Loucy (cell line): ENCODE results near the gene RSAD2.

Source experiments
- CTCF ChIP-seq: fragments of 200-600 bp; sonication (generic); conservative IDR thresholded peaks from 2 replicates; pipeline ENCODE4 v1.5.1; 2014; ENCODE audit warnings: mild to moderate bottlenecking, antibody characterized with exemption, low read length
- EZH2phosphoT487 ChIP-seq: fragments of 200-600 bp; IDR thresholded peaks from 2 replicates; pipeline ENCODE4 v1.6.1; 2018; ENCODE audit warnings: antibody characterized with exemption, mild to moderate bottlenecking, moderate library complexity, borderline replicate concordance

- peak; percentile 47 for TF ChIP-seq CTCF
- no peak for TF ChIP-seq EZH2phosphoT487
These were observed 39.6 kb downstream of the RSAD2 start, which contains the start of gene RNF144A for GRCh38 chr2:6917071-6917760.
